ENCODE data around the gene PDE4D.
"Not testable (repeated sequence)": the region's sequence is repeated elsewhere in the genome, so short reads cannot be mapped to it uniquely, and the experiment has no call there.

PDE4D gene

GRCh38 chr5:59016925-59017324 is 876.6 kb downstream of the PDE4D start:
- DNase-seq: no peak

DNA sequence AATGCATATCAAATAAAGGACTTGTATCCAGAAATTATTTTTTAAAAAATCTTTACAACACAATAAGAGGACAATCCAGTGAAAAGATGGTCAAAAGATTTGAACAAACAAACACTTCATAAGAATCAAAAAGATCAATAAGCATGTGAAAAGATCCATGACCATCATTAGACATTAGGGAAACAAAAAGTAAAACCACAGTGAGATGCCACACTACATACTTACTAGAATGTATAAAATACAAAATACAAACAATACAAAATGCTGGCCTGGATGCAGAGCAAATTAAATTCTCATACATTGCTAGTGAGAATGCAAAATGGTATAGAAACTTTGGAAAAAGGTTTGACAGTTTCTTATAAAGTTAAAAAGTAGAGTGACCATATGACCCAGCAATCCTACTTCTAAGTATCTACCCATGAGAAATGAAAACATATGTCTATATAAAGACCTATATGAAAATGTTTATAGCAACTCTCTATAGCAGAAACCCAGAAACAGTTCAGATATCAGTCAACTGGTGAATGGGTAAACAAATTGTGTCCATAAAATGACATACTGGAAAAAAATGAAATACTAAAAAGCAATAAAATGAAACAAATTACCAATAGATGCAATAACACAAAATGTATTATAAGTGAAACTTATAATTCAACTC is 884.6 kb downstream of the PDE4D start:
- DNase-seq: no peak

DNA sequence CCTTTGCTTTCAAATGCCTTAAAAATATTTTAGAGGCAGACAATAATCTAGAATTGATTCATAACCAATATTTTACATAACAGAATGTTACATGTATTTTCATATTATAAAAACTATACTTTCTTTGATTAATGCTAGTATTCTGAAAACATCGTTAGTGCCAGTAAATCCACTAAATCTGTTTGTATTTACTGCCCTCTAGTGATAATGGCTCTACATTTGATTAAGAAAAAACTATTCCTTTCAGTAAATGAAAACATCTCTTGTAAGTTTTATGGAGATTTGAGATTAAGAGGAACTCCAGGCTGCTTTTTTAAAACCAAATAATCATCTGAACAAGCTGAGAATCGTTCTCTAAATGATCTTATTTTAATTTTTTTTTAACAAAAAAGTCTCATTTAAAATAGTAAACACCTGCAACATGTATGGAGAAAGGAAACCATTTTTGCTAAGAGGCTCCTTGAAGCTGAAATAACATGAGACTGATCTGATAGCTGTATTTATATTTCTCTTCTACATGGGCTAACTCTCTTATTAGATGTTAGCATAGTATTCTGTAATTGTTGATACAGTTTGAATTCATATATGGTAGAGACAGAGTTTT is 886.0 kb downstream of the PDE4D start:
- DNase-seq: no peak

GRCh38 chr5:59005934-59006701 is 887.4 kb downstream of the PDE4D start:
- DNase-seq: no peak

DNA sequence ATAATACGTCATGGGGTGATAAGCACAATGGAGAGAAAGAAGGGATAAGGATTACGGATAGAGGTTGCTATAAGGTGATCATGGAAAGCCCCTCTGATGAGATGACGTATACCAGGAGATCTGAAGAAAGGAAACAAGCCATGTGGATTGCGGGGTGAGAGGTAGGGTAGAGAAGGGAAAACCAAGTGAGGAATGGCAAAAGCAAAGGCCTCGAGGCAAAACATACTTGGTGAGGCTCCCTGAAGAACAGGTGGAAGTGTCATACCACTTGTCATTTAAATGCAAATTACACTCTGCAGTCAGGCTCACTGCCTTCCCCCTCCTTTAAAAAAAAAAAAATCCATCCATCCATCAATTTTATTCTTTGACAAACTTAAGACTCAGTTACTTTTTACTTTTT is 889.9 kb downstream of the PDE4D start:
- no peak for DNase-seq

DNA sequence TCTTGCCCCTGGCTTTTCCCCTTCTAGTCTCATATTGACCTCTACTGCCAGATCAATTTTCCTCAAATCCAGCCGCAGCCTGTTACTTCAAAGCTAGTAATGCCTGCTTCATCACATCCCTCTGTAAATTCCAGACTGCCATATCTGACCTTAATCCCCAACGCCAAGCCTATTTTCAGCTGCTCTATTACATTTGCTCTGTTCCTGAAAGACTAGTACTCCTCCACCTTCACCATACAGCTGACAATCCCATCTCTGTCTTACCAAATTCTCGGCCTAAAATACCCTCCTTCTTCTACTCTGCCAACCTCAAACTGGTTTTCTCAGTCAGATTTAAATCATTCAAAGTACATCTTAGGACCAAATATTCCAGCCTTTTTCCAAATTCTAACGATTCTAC is 890.4 kb downstream of the PDE4D start:
- DNase-seq: no peak

DNA sequence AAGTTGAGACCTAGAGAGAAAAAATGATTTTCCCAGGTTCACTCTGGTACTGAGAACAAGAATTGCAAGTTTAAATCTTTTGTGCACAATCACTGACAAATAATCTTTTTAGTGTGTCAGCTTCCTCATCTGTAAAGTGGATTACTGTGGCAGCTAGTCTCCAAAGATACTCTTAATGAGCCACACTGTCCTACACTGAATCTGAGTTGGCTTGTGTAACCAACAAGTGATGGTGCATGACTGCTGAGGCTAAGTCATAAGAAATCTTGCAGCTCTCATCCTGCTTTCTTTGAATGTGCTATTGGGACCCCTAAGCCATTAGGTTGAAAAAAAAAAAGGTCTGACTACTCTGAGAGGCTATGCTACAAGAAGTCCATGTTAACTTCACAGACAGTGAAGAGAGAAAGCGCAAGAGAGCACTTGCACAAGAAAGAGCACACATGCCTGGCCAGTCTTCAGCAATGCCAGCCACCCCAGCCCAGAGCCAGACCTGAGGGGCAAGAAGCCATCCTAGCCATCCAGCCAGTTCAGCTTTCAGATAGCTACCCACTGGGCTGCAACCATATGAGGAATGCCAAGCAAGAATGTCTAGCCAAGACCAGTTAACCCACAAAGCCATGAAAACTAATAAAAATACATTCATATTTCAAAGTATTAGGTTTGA is 891.2 kb downstream of the PDE4D start:
- no peak for DNase-seq

- DNase-seq: no peak
These were observed 891.8 kb downstream of the PDE4D start for GRCh38 chr5:59001716-59002115.

- no peak for DNase-seq
These were observed 892.4 kb downstream of the PDE4D start for GRCh38 chr5:59001154-59001553.

DNA sequence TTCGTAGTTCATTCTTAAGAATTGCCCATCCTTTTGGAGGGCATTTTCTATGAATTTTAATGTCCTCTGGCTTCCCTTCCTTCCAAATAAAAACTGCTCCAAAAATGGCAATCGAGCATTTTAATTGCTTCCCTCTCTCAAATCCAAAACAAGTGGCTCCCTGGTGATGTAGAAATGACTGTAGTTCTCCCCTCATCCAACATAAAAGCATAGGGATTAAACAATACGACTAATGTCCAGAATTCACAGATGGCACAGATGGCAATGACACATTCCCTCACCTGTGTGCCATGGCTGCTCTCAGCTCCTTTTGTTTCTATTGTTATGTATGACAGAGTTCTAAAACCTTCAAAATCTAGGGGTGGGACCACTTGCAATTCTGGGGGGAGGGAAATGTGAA is 893.3 kb downstream of the PDE4D start:
- DNase-seq: no peak

- DNase-seq: no peak
These were observed 893.7 kb downstream of the PDE4D start for GRCh38 chr5:58999804-59000203.

GRCh38 chr5:58998544-58998943 is 895.0 kb downstream of the PDE4D start:
- no peak for DNase-seq

DNA sequence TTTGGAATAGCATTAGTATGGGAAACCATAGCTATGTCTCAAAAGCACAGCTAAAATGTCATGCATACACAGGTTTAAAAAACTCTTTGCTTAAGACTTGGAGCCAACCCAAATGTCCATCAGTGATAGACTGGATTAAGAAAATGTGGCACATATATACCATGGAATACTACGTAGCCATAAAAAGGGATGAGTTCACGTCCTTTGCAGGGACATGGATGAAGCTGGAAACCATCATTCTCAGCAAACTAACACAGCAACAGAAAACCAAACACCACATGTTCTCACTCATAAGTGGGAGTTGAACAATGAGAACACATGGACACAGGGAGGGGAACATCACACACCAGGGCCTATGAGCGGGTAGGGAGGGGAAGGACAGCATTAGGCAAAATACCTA is 897.7 kb downstream of the PDE4D start:
- not testable (repeated sequence) for DNase-seq

DNA sequence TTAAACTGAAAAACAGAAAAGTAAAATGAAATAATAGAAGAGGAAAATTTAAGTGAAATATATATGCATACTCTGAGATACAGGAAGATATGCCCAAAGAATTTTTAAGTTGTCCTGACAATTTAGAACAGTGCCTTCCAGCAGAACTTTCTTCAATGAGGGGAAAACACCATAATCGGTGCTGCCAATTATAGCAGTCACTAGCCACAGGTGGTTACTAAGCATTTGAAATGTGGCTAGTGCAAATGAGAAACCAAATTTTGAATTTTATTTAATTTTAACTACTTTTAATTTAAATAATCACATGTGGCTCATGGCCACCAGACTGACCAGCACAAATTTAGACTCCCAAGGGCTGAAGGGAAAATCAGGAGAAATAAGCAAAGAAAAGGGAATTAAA is 900.1 kb downstream of the PDE4D start:
- no peak for DNase-seq

DNA sequence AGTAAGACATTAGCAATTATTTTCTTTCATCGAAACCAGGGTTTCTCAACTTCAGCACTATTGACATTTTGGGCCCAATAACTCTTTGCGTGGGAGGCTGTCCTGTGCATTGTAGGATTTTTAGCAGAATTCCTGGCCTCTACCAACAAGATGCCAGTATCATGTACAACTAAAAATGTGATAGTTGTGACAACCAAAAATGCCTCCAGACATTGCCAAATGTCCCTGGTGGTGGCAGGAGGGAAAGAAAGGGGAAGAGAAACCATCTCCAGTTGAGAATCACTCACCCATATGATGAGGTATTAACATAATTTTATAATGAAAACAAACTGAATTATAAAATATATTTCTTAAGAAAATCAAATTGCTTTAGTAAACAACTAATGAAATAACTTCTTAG is 904.6 kb downstream of the PDE4D start:
- no peak for DNase-seq

DNA sequence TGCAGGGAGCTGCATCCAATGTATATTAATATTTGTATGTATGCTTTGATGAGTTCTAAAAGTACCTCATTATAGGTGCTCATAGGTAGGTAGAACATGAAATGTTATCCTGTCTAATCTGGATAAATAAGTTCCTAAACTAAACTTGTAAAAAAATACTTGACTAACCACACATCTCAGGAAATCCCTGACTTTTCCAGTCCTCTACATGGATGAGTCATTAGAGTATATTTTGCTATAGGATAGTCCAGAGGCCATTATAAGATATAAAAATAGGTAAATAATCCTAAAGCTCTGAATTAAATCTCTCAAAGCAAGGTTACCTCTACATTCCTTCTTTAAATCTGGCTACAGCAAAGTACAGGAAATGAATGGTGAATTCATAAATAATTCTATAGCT is 906.3 kb downstream of the PDE4D start:
- DNase-seq: no peak

GRCh38 chr5:58986281-58986680 is 907.2 kb downstream of the PDE4D start:
- no peak for DNase-seq

DNA sequence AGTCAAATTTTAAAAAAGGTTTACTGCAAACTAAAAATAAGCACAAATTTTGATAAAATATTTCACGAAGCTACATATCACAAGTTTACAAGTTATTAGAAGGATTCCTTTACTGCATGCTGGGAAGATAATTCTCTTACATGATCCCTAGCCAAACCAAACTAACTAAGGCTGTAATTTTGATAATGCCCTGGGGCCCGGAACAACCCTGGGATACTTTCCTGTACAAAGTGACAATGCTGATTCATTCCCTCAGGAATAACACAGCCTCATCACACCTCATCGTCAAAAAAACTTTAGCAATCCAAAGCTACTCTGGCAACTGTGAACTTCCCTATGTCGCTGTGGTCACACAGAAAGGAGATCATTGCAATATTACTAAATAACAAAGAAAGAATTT is 907.8 kb downstream of the PDE4D start:
- no peak for DNase-seq

GRCh38 chr5:58985311-58985710 is 908.2 kb downstream of the PDE4D start:
- no peak for DNase-seq

- DNase-seq: no peak
These were observed 909.7 kb downstream of the PDE4D start for GRCh38 chr5:58983526-58984452.

- no peak for DNase-seq
These were observed 912.6 kb downstream of the PDE4D start for GRCh38 chr5:58980890-58981289.

DNA sequence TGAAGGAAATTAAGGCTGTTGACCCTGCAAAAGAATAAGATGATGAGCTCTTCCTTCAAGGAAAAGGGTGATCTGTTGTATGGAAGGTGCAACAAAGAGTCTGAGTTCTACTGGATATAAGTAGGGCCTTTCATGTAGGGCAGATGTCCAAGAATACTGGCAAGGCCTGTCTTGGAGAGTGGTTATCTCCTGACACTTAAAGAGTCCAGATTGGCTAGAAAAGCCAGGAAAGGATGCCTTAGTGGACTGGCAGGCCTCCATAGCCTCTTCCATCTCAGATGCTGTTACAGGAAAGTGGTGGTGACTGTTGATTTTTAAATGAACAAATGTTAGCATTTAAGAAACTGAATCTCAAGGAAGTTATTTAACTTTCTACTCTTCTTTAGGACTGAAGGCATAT is 914.4 kb downstream of the PDE4D start:
- DNase-seq: no peak

DNA sequence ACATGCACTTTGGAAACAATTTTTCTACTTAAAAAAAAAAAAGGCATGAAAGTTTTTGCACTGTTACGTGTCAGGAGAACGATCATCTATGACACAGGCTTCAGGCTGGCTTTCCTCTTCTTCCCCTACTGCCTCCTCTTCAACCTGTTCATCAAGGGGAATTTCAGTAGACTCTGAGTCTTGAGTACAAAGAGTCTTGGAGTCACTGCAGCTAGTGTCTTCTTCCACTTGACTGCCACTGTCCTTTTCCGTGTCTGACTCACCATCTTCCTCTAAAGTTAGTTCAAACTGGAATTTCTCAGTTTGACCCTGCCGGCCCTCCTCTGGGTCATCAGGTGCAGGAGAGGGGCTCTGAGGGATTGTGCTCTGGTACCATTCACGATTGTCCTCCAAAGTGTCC is 918.9 kb downstream of the PDE4D start:
- no peak for DNase-seq

All from activated gamma-delta T cell treated with Interleukin-2 at 50 U/mL for 16 hours (primary cell).